ENCODE data around the gene EFEMP2. TPM values are rescaled to one million over a fixed set of nuclear protein-coding genes. Genes with fewer than 3 reads are reported as not detected.

EFEMP2 gene
- total and polyA plus RNA-seq, 10 of the 15 experiments (the other 5 are each of a cell fraction or from before 2014, with no cell fraction given), result 0.24 to 13.2 (median 1.3) TPM; not detected in 1

GRCh38 chr11:65857853-65858680 lies 14.5 kb downstream of the EFEMP2 start, which contains the start of gene CFL1:
TSS of gene CFL1 (minus strand) at chr11:65858180. CDS start at chr11:65858099, 81 bp downstream.
- intact Hi-C loops (cut with micrococcal nuclease; ENCODE audit: unreplicated experiment), result loop anchor here (1.0 to 5.0 kb wide), 4 partner anchors 31 to 195 kb away; partner anchors contain the start of genes BANF1, EIF1AD, FIBP and SF3B2
- Histone ChIP-seq H3K4me1 (ENCODE audit: control insufficient read depth, insufficient read depth, low read length) (peaks cover 25% of the 10 kb centered on the region), H3K36me3 (ENCODE audit: control insufficient read depth in 2 of 2, insufficient read depth in 2 of 2, low read length in 1 of 2) (peaks cover 32 to 36% of the 10 kb centered on the region in 2 experiments; a peak in 3 of 4 replicates), H3K9me3 (replicated peaks; ENCODE audit: control insufficient read depth, insufficient read depth, low read length) (no peaks in the 10 kb centered on the region; the same call in 2 of the 3 replicates), H3K27ac (ENCODE audit: control insufficient read depth, insufficient read depth) (peak within 1 kb of the TSS; percentile 100), H3K27me3 (replicated peaks in 1 of 2; ENCODE audit: control insufficient read depth in 2 of 2, insufficient read depth in 2 of 2, low read length in 1 of 2) (no peaks in the 10 kb centered on the region), H4K20me1 (ENCODE audit: control insufficient read depth, insufficient read depth) (peaks cover 24% of the 10 kb centered on the region), H3K4me2 (ENCODE audit: control insufficient read depth, insufficient read depth) (peak within 1 kb of the TSS; percentile 99), H3K79me2 (ENCODE audit: control insufficient read depth, insufficient read depth, low read length) (peaks cover 67% of the 10 kb centered on the region), H3K9ac (ENCODE audit: control insufficient read depth, insufficient read depth, low read length) (peak within 1 kb of the TSS; percentile 97), H2AFZ (ENCODE audit: control insufficient read depth, low read depth, low read length) (peak within 1 kb of the TSS; percentile 78), H3K4me3 (peak within 1 kb of the TSS; percentile 93)
- in situ Hi-C loops (cut with MboI), result loop anchor here (25.0 kb wide), 1 partner anchor 1621 kb away; the partner anchor contains the start of genes DNAJC4, FKBP2, NUDT22 and PPP1R14B
- ChIA-PET POLR2A (interaction anchor here (0.6 to 5.6 kb wide), 14 partner anchors 10 to 277 kb away, joined by 3 to 155 read pairs (median 4); partner anchors contain the start of genes BANF1, CCDC85B, EIF1AD and FIBP), RAD21 (ENCODE audit: unreplicated experiment) (interaction anchor here (5.0 kb wide), 1 partner anchor 32 kb away, joined by 76 read pairs; the partner anchor contains the start of genes CCDC85B and FIBP), CTCF (interaction anchor here (0.8 to 5.7 kb wide), 5 partner anchors 12 to 78 kb away, joined by 3 to 146 read pairs (median 21); partner anchors contain the start of genes CCDC85B, EFEMP2 and FIBP), SMC1A (ENCODE audit: uncharacterized antibody, unreplicated experiment) (interaction anchor here (1.8 to 4.3 kb wide), 3 partner anchors 12 to 32 kb away, joined by 5 to 52 read pairs (median 13); partner anchors contain the start of genes CCDC85B and FIBP)
- BruUV-seq (replicated peaks), result no TSS peak
- ATAC-seq, result peak; percentile 72
- peak; percentile 79 for FAIRE-seq
- WGBS (ENCODE audit: insufficient coverage, insufficient replicate concordance, low lambda C conversion rate, missing lambda C conversion rate), result under 1% methylated on average over 62 of the region's 92 CpGs
- DNase-seq (ENCODE audit: low read depth, low spot score), result peak; percentile 87
- TF ChIP-seq MXI1 (IDR thresholded peaks at IDR 0.05; ENCODE audit: low read depth, low read length) (0 out of 2 replicates have a peak, but pooled peaks have one; percentile 36), SUZ12 (IDR thresholded peaks at IDR 0.05; ENCODE audit: unreplicated experiment) (no peak), GATAD2B (conservative IDR thresholded peaks at IDR 0.05; ENCODE audit: low read depth) (peak; percentile 95), ZNF274 (IDR thresholded peaks at IDR 0.05; ENCODE audit: insufficient read depth, insufficient read length) (no peak), CEBPB (IDR thresholded peaks at IDR 0.05; ENCODE audit: borderline replicate concordance in 1 of 2, low read depth in 2 of 2, low read length in 2 of 2) (no peak), FOS (IDR thresholded peaks at IDR 0.05; ENCODE audit: borderline replicate concordance, extremely low read depth, insufficient read length) (no peak), MEF2A (IDR thresholded peaks at IDR 0.05; ENCODE audit: insufficient read depth, low read depth, low read length) (no peak), NR2C1 (IDR thresholded peaks at IDR 0.05) (peak; percentile 74), IKZF2 (IDR thresholded peaks at IDR 0.05) (no peak; a peak in 1 of 4 replicates), MEF2B (IDR thresholded peaks at IDR 0.05; ENCODE audit: partially characterized antibody, poor library complexity, severe bottlenecking) (no peak), JUND (IDR thresholded peaks at IDR 0.05; ENCODE audit: low read depth, low read length) (0 out of 2 replicates have a peak, but pooled peaks have one; percentile 14), FOXK2 (IDR thresholded peaks at IDR 0.05) (0 out of 2 replicates have a peak, but pooled peaks have one; percentile 28), RELA (IDR thresholded peaks at IDR 0.05; ENCODE audit: borderline replicate concordance, partially characterized antibody) (peak; percentile 85), TBL1XR1 (IDR thresholded peaks at IDR 0.05; ENCODE audit: low read depth, low read length) (peak; percentile 71; the same call in 1 of the 2 replicates), YBX1 (IDR thresholded peaks at IDR 0.05) (no peak), SRF (IDR thresholded peaks at IDR 0.05; ENCODE audit: low read depth in 2 of 2, low read length in 2 of 2) (peak; percentile 40 to 55; a peak in 2 of 4 replicates)
- TF ChIP-seq, protein P1, sequence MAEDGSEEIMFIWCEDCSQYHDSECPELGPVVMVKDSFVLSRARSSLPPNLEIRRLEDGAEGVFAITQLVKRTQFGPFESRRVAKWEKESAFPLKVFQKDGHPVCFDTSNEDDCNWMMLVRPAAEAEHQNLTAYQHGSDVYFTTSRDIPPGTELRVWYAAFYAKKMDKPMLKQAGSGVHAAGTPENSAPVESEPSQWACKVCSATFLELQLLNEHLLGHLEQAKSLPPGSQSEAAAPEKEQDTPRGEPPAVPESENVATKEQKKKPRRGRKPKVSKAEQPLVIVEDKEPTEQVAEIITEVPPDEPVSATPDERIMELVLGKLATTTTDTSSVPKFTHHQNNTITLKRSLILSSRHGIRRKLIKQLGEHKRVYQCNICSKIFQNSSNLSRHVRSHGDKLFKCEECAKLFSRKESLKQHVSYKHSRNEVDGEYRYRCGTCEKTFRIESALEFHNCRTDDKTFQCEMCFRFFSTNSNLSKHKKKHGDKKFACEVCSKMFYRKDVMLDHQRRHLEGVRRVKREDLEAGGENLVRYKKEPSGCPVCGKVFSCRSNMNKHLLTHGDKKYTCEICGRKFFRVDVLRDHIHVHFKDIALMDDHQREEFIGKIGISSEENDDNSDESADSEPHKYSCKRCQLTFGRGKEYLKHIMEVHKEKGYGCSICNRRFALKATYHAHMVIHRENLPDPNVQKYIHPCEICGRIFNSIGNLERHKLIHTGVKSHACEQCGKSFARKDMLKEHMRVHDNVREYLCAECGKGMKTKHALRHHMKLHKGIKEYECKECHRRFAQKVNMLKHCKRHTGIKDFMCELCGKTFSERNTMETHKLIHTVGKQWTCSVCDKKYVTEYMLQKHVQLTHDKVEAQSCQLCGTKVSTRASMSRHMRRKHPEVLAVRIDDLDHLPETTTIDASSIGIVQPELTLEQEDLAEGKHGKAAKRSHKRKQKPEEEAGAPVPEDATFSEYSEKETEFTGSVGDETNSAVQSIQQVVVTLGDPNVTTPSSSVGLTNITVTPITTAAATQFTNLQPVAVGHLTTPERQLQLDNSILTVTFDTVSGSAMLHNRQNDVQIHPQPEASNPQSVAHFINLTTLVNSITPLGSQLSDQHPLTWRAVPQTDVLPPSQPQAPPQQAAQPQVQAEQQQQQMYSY (CRISPR knock-in tag; IDR thresholded peaks at IDR 0.05), result no peak

Data from GM12878 (cell line).